GM12878 (cell line): ENCODE data around the gene ITGA1. TPM values are rescaled to one million over a fixed set of nuclear protein-coding genes. Genes with fewer than 3 reads are reported as not detected.

Source experiments
- ATAC-seq: fragments of 200-7000 bp; cut with Tn5 transposase; 3 replicates; pipeline ENCODE4 v1.9.1; 2020; ENCODE audit warnings: mild to moderate bottlenecking, moderate library complexity
- BruUV-seq: library from RNA; stranded (reverse); fragments of 400-500 nt; replicated peaks from 2 replicates; lab custom pipeline; 2021; lab: Mats Ljungman, UMichigan
- CTCF ChIA-PET: fragments of 300-600 bp; sonication (Branson Sonifier 250); formaldehyde crosslinking; extraction: SDS; loops from one replicate; lab custom pipeline; 2021; ENCODE audit warnings: inconsistent platforms; lab: Yijun Ruan, JAX
- POLR2A ChIA-PET: fragments of 350-600 bp; formaldehyde crosslinking; extraction: SDS; loops from one replicate; lab custom pipeline; 2021; ENCODE audit warnings: inconsistent platforms; lab: Charles Lee
- RAD21 ChIA-PET: fragments of 300-600 bp; sonication (Branson Sonifier 250); formaldehyde crosslinking; loops from one replicate; lab custom pipeline; 2023; ENCODE audit warnings: antibody characterized with exemption; ENCODE audit not compliant: unreplicated experiment; lab: Charles Lee
- SMC1A ChIA-PET: fragments of 300-600 bp; sonication (Branson Sonifier 250); formaldehyde crosslinking; loops from one replicate; lab custom pipeline; 2023; ENCODE audit not compliant: unreplicated experiment, uncharacterized antibody; lab: Charles Lee
- DNase-seq: peaks from one replicate; pipeline ENCODE4 v3.0.0-alpha.2; 2011; ENCODE audit warnings: low read depth, low spot score
- FAIRE-seq: peaks from 3 replicates; lab custom pipeline; 2011; peaks lifted over from hg19 to GRCh38; lab: Jason Lieb, UNC
- H2AFZ ChIP-seq: 2 replicates; pipeline ENCODE4 v1.6.0; 2011; ENCODE audit warnings: low read depth, low read length, control low read depth; ENCODE audit not compliant: control insufficient read depth
- H3K27ac ChIP-seq: 2 replicates; pipeline ENCODE4 v1.5.1; 2011; ENCODE audit warnings: control low read depth; ENCODE audit not compliant: control insufficient read depth, insufficient read depth
- H3K27me3 ChIP-seq, 2 experiments: replicated peaks in 1 of 2; 2 replicates each; pipeline versions ENCODE4 v1.6.0 to v1.6.1; 2011; ENCODE audit warnings: low read length in 1 of 2; ENCODE audit not compliant: control insufficient read depth in 2 of 2, insufficient read depth in 2 of 2
- H3K36me3 ChIP-seq, 2 experiments: 2 replicates each; pipeline ENCODE4 v1.5.1; 2011; ENCODE audit warnings: low read length in 1 of 2; ENCODE audit not compliant: control insufficient read depth in 2 of 2, insufficient read depth in 2 of 2
- H3K4me1 ChIP-seq: 2 replicates; pipeline ENCODE4 v1.6.1; 2011; ENCODE audit warnings: mild to moderate bottlenecking, low read length, moderate library complexity, mixed read lengths; ENCODE audit not compliant: control insufficient read depth, insufficient read depth
- H3K4me2 ChIP-seq: 2 replicates; pipeline ENCODE4 v1.6.0; 2011; ENCODE audit warnings: control low read depth; ENCODE audit not compliant: control insufficient read depth, insufficient read depth
- H3K4me3 ChIP-seq: fragments of 200-600 bp; sonication (generic); 2 replicates; pipeline ENCODE4 v1.5.1; 2016
- H3K79me2 ChIP-seq: 2 replicates; pipeline ENCODE4 v1.6.0; 2011; ENCODE audit warnings: low read length; ENCODE audit not compliant: control insufficient read depth, insufficient read depth
- H3K9ac ChIP-seq: 2 replicates; pipeline ENCODE4 v1.8.0; 2011; ENCODE audit warnings: low read length, control low read depth, mixed read lengths; ENCODE audit not compliant: control insufficient read depth, insufficient read depth
- H3K9me3 ChIP-seq: replicated peaks from 3 replicates; pipeline ENCODE4 v1.5.1; 2011; ENCODE audit warnings: mild to moderate bottlenecking, low read length; ENCODE audit not compliant: control insufficient read depth, insufficient read depth
- H4K20me1 ChIP-seq: 2 replicates; pipeline ENCODE4 v1.6.0; 2011; ENCODE audit not compliant: control insufficient read depth, insufficient read depth
- EGR1 ChIP-seq, 2 experiments: IDR thresholded peaks; 1 replicate in 1 of 2; 2 replicates in 1 of 2; pipeline ENCODE4 v1.6.1; 2011 to 2012; ENCODE audit warnings: low read depth in 2 of 2, low read length in 2 of 2, borderline replicate concordance in 1 of 2, mild to moderate bottlenecking in 1 of 2, moderate library complexity in 1 of 2
- MTA3 ChIP-seq: IDR thresholded peaks from 2 replicates; pipeline ENCODE4 v1.6.1; 2012; ENCODE audit warnings: low read length, inconsistent platforms, borderline replicate concordance
- MXI1 ChIP-seq: fragments of 150-350 bp; IDR thresholded peaks from 2 replicates; pipeline ENCODE4 v1.6.1; 2011; ENCODE audit warnings: low read depth, mild to moderate bottlenecking, inconsistent platforms, low read length, improper control_type of control experiment
- NRF1 ChIP-seq: conservative IDR thresholded peaks from 2 replicates; pipeline ENCODE4 v1.6.1; 2011; ENCODE audit warnings: mild to moderate bottlenecking, low read depth, low read length, improper control_type of control experiment
- WRNIP1 ChIP-seq: IDR thresholded peaks from 2 replicates; pipeline ENCODE4 v1.6.1; 2011; ENCODE audit warnings: low read depth, low read length, improper control_type of control experiment, borderline replicate concordance
- WGBS: methylation state at CpG from one replicate; pipeline ENCODE4 v1.1.6; 2016; ENCODE audit warnings: low lambda C conversion rate; ENCODE audit not compliant: insufficient replicate concordance, insufficient coverage; ENCODE audit errors: missing lambda C conversion rate; 5-methylcytosine and 5-hydroxymethylcytosine counted together
- in situ Hi-C: fragments of 300-500 bp; cut with MboI; formaldehyde crosslinking; loops from 9 replicates; pipeline ENCODE4 v1.14.3; 2018; ENCODE audit warnings: mixed read lengths
- intact Hi-C: fragments of 100-400 bp; cut with micrococcal nuclease; formaldehyde crosslinking; loops from one replicate; pipeline ENCODE4 v1.14.2; 2022; ENCODE audit not compliant: unreplicated experiment
- polyA plus RNA-seq, 11 experiments: library from polyadenylated mRNA; depleted of rRNA in 4 of 11; unstranded in 6 of 11; stranded (reverse) in 5 of 11; fragments of >200 nt; fragmentation: Nextera tagmentation in 4 of 11; fragmentation: Illumina TruSeq in 1 of 11; extraction: Ambion mirVana in 4 of 11; extraction: Trizol in 1 of 11; gene quantifications; 1 replicate in 1 of 11; 2 replicates in 10 of 11; pipeline versions ENCODE4 v1.2.1 to v1.2.3, GENCODE V29; 2011 to 2016; ENCODE audit warnings: inconsistent platforms in 2 of 11, missing spikeins in 2 of 11, low read depth in 1 of 11
- total RNA-seq, 4 experiments: library from RNA; depleted of rRNA in 3 of 4; stranded (reverse); fragments of >200 nt in 3 of 4; fragmentation: Illumina TruSeq in 1 of 4; extraction: Trizol in 1 of 4; gene quantifications; 2 replicates each; pipeline versions ENCODE4 v1.2.1 to v1.2.3, GENCODE V29; 2013 to 2021
- TF ChIP-seq, protein P1 (sequence below): IDR thresholded peaks from 2 replicates; pipeline ENCODE4 v1.6.1; 2012; ENCODE audit warnings: low read length, inconsistent platforms
- TF ChIP-seq, protein P2 (sequence below): fragments of 450-650 bp; IDR thresholded peaks from 2 replicates; pipeline ENCODE4 v1.6.1; 2016; ENCODE audit warnings: mild to moderate bottlenecking

Gene ITGA1
- total and polyA plus RNA-seq, 10 of the 15 experiments (the other 5 are each of a cell fraction or from before 2014, with no cell fraction given), result 0.02 to 0.56 (median 0.19) TPM

- no TSS peak for BruUV-seq
- no peak overlapping the region for H3K9ac ChIP-seq
- no peaks in the 10 kb centered on the region for H3K9me3 ChIP-seq
- RAD21 ChIA-PET, result no interaction called here
- H3K4me2 ChIP-seq, result no peak overlapping the region
- intact Hi-C loops (no loop called here), in situ Hi-C loops (no loop called here)
- FAIRE-seq (no peak), DNase-seq (no peak), ATAC-seq (no peak)
- no peaks in the 10 kb centered on the region for H3K36me3 ChIP-seq
- CTCF ChIA-PET, result no interaction called here
- H3K4me1 ChIP-seq, result no peaks in the 10 kb centered on the region
- POLR2A ChIA-PET, result no interaction called here
- TF ChIP-seq NRF1 (no peak), WRNIP1 (no peak), MTA3 (no peak), MXI1 (no peak), EGR1 (IDR thresholded peaks at IDR 0.05; ENCODE audit: borderline replicate concordance in 1 of 2, low read depth in 2 of 2, low read length in 2 of 2) (no peak)
- TF ChIP-seq, protein P1, sequence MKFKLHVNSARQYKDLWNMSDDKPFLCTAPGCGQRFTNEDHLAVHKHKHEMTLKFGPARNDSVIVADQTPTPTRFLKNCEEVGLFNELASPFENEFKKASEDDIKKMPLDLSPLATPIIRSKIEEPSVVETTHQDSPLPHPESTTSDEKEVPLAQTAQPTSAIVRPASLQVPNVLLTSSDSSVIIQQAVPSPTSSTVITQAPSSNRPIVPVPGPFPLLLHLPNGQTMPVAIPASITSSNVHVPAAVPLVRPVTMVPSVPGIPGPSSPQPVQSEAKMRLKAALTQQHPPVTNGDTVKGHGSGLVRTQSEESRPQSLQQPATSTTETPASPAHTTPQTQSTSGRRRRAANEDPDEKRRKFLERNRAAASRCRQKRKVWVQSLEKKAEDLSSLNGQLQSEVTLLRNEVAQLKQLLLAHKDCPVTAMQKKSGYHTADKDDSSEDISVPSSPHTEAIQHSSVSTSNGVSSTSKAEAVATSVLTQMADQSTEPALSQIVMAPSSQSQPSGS, result no peak
- TF ChIP-seq, protein P2, sequence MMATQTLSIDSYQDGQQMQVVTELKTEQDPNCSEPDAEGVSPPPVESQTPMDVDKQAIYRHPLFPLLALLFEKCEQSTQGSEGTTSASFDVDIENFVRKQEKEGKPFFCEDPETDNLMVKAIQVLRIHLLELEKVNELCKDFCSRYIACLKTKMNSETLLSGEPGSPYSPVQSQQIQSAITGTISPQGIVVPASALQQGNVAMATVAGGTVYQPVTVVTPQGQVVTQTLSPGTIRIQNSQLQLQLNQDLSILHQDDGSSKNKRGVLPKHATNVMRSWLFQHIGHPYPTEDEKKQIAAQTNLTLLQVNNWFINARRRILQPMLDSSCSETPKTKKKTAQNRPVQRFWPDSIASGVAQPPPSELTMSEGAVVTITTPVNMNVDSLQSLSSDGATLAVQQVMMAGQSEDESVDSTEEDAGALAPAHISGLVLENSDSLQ, result no peak
- no peaks in the 10 kb centered on the region for H3K79me2 ChIP-seq
- no peak overlapping the region for H3K27ac ChIP-seq
- no peak overlapping the region for H2AFZ ChIP-seq
- H4K20me1 ChIP-seq, result no peaks in the 10 kb centered on the region
- WGBS, result 35% methylated on average over 2 of the region's 2 CpGs
- H3K27me3 ChIP-seq, result no peaks in the 10 kb centered on the region
- H3K4me3 ChIP-seq, result no peak overlapping the region
- SMC1A ChIA-PET, result no interaction called here
Observed at GRCh38 chr5:52886206-52886605, 98.5 kb downstream of the ITGA1 start.
